GM12864 (cell line): ENCODE measurements around the gene DNMT3L.
"Not testable (repeated sequence)": the region's sequence is repeated elsewhere in the genome, so short reads cannot be mapped to it uniquely, and the experiment has no call there.

Experiments
- DNase-seq: peaks from one replicate; pipeline ENCODE4 v3.0.0-alpha.2; 2011; ENCODE audit warnings: low read depth
- H3K4me3 ChIP-seq: 2 replicates; pipeline ENCODE4 v1.5.1; 2011; ENCODE audit warnings: mild to moderate bottlenecking, low read depth, low read length, control low read depth
- TF ChIP-seq, protein P1 (sequence below): IDR thresholded peaks from 2 replicates; pipeline ENCODE4 v1.5.1; 2011; ENCODE audit warnings: low read depth, mild to moderate bottlenecking, moderate library complexity, low read length, control low read depth, inconsistent platforms; ENCODE audit errors: missing control alignments

The DNMT3L gene

DNA sequence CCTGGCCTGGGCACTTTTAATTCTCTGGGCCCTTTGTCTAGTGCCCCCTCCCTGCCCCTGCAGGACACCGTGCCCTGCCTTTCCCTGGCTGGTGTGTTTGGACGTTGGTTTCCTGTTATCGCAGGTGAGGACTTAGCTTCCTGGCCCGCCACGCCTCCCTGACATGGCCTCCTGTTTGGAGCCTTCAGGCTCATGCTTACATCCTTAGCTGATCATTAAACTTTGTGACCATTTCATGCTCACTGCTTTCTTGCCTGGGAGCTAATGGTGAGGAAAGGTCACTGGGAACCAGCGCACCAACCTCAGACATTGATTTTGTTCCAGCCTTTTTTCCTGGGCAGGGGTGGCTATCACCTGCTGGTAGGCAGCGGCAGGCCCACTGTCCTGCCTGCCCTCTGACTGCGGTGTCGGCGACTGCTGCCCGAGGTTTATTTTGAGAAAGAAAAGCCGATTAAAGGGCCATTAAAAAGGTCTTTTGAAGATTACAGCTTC, 41.8 kb upstream of the DNMT3L start:
- TF ChIP-seq, protein P1, sequence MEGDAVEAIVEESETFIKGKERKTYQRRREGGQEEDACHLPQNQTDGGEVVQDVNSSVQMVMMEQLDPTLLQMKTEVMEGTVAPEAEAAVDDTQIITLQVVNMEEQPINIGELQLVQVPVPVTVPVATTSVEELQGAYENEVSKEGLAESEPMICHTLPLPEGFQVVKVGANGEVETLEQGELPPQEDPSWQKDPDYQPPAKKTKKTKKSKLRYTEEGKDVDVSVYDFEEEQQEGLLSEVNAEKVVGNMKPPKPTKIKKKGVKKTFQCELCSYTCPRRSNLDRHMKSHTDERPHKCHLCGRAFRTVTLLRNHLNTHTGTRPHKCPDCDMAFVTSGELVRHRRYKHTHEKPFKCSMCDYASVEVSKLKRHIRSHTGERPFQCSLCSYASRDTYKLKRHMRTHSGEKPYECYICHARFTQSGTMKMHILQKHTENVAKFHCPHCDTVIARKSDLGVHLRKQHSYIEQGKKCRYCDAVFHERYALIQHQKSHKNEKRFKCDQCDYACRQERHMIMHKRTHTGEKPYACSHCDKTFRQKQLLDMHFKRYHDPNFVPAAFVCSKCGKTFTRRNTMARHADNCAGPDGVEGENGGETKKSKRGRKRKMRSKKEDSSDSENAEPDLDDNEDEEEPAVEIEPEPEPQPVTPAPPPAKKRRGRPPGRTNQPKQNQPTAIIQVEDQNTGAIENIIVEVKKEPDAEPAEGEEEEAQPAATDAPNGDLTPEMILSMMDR = no peak
- no peak for DNase-seq
- no peak overlapping the region for H3K4me3 ChIP-seq

DNA sequence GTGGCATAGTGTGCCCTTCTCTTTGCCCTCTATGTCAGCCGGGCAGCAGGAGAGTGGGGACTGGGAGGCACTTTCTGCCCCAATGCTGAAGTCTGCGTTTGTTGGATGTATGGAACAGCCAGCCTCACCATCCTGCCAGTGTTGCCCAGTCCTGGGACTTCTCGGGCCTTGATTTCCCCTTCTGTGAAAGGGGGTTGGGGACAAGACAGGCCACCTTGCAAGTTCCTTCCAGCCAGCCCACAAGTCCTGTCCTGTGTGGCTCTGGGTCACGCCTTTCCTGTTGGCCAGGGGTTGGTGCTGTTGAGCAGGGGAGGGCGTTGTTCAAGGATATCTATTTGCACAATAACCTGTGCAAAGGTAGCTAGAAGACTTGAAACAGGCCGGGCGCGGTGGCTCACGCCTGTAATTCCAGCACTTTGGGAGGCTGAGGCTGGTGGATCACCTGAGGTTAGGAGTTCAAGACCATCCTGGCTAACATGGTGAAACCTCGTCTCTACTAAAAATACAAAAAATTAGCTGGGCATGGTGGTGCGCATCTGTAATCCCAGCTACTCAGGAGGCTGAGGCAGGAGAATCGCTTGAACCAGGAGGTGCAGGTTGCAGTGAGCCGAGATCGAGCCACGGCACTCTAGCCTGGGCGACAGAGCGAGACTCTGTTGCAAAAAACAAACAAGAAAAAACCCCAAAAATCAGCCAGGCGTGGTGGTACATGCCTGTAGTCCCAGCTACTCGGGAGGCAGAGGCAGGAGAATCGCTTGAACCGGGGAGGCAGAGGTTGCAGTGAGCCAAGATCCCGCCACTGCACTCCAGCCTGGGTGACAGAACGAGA, 41.1 kb upstream of the DNMT3L start:
- not testable (repeated sequence) for DNase-seq

DNA sequence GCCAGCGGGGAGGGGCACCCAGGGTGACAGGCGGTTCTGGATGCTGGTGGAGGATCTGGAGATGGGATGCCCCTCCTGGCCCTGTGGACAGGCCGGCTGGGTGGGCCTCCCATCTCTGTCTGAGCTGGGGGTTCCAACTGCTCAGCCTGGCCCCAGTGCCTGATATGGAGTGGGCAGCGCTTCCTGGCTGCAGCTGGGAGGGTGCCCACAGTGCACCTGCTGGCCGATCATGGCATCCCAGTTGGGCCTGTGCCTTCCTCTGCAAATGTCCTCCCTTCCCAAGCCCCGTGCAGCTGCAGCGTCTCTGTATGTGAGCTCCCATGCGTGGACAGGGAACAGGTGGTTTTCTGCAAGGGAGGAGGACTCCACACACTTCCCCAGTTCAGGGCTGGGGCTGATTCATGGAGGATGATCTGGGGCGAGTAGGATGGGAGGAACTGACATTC, 40.3 kb upstream of the DNMT3L start:
- peak overlapping the region; percentile 87 for H3K4me3 ChIP-seq
- TF ChIP-seq, protein P1 = peak; percentile 35
- DNase-seq = no peak

More for the DNA sequence above, 41.1 kb upstream of the DNMT3L start:
- peak overlapping the region; percentile 7 for H3K4me3 ChIP-seq
- TF ChIP-seq, protein P1 = peak; percentile 25

DNA sequence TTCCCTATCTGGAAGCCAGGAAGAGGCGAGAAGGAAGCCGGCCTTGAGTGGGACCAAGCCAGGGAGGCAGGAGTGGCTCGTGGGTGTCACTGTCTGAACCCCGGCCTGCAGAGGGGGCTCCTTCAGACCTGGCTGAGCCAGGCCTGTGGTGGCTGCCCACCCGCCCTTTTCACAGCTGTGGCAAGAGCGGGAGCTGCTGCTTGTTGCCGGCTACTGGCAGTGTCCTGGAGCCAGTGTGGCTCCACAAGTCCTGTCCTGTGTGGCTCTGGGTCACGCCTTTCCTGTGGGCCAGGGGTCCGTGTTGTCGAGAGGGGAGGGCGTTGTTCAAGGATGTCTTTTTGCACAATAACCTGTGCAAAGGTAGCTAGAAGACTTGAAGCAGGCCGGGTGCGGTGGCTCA, 39.4 kb upstream of the DNMT3L start:
- peak overlapping the region; percentile 87 for H3K4me3 ChIP-seq
- no peak for DNase-seq
- TF ChIP-seq, protein P1 = no peak

DNA sequence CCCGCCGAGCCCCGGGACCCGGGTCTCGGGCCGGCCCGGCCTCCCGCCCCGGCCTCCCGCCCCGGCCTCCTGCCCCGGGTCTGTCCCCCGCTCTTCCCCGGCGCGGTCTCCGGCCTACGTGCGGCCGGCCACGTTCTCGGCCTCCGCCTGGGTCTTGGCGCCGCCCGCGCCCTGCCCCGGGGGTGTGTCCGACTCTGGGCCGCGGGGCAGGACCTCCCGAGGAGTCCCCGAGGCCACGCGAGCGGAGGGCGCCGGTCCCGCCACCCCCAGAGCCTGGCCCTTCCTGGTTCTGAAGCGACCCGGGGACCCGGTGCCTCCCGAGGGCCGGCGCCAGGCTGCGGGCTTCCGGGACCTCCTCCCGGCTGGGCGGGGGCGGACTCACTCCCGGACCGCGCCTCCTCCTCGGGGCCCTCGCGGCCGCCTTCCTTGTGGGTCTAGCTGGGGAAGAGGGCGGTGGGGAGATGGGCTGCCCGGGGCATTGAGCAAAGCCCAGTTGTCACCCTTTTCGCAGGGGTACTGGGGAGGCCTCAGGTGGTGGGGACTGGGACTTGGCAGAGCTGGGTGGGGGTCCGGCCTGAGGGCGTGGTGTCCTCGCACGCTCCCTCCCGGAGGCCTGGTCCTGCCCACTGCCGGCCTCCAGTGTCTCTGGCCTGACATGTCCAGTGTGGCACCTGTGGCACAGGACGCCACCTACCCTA, 38.7 kb upstream of the DNMT3L start:
- no peak for DNase-seq
- TF ChIP-seq, protein P1 = no peak

DNA sequence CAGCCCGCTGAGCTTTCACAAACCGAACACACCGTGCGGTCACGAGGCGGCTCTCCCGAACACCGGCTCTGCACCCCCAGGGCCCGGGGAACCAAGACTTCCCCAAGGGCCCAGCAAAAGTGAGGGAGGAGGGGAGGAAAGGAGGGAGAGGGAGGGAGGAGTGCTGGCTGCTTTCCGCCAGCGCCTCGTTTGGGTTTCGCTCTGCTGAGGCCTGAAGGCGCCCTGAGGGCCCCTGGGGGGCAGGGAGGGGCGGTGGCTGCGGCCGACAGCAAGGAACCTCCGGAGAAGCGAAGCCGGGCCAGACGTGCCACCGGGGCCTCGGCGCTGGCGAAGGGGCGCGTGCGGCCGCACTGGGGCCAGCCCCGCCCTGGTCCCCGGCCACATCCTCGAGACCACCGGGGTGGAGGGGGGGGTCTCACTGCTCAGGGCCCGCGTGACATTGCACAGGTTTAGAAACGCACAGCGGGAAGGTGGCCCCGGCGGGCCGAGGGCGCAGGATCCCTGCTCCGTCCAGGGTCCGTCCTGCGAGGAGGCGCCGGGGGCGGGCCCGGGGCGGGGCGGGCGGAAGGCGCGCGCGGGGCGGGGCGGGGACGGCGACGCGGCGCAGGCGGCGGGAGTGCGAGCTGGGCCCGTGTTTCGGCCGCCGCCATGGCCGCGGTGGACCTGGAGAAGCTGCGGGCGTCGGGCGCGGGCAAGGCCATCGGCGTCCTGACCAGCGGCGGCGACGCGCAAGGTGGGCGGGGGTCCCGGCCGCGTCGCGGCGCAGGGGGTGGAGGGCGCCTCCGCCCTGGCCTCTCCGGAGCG, 38.0 kb upstream of the DNMT3L start, which contains the start of gene PFKL:
Gene PFKL, plus strand, starts transcription at position 596 of the 804 bp plus-strand sequence. Its CDS starts 53 bp downstream, at position 649.
- TF ChIP-seq, protein P1 = no peak
- DNase-seq = peak; percentile 66
- H3K4me3 ChIP-seq = peak within 1 kb of the TSS; percentile 87

More for the DNA sequence above, 38.7 kb upstream of the DNMT3L start:
- H3K4me3 ChIP-seq = peak overlapping the region; percentile 87
